LNCaP clone FGC (cell line): ENCODE measurements around the gene CCDC78.

ENCODE experiments used
- DNase-seq: peaks from one replicate; pipeline ENCODE4 v3.0.0-alpha.2; 2011; ENCODE audit warnings: low read depth
- H3K4me3 ChIP-seq: 2 replicates; pipeline ENCODE4 v1.5.1; 2011; ENCODE audit warnings: mild to moderate bottlenecking, low read depth, low read length, control low read depth
- CTCF ChIP-seq: IDR thresholded peaks from 2 replicates; pipeline ENCODE4 v1.5.1; 2012; ENCODE audit warnings: mild to moderate bottlenecking; ENCODE audit not compliant: control insufficient read depth, insufficient read depth; ENCODE audit errors: extremely low read depth

CCDC78 gene

GRCh38 chr16:741986-742629 is 15.9 kb upstream of the CCDC78 start:
- DNase-seq = no peak
- no peak for TF ChIP-seq CTCF

GRCh38 chr16:740764-741505 is 14.7 kb upstream of the CCDC78 start, which contains the start of gene CIAO3:
Gene CIAO3, minus strand, starts transcription at chr16:740997. Its CDS starts 12 bp downstream, at chr16:740985.
- peak within 1 kb of the TSS; percentile 95 for H3K4me3 ChIP-seq
- peak; percentile 65 for DNase-seq
- peak; percentile 97 for TF ChIP-seq CTCF

More at GRCh38 chr16:741986-742629, 15.9 kb upstream of the CCDC78 start:
- H3K4me3 ChIP-seq = no peak overlapping the region

GRCh38 chr16:740459-740763 is 14.2 kb upstream of the CCDC78 start:
- TF ChIP-seq CTCF = no peak
- no peak for DNase-seq
- peak overlapping the region; percentile 95 for H3K4me3 ChIP-seq

- no peak for TF ChIP-seq CTCF
- no peak for DNase-seq
- H3K4me3 ChIP-seq = peak overlapping the region; percentile 95
Measured at GRCh38 chr16:739560-740458, 13.6 kb upstream of the CCDC78 start.

GRCh38 chr16:736936-737481 is 10.8 kb upstream of the CCDC78 start:
- no peak for DNase-seq
- H3K4me3 ChIP-seq = no peak overlapping the region
- no peak for TF ChIP-seq CTCF

GRCh38 chr16:735982-736453 is 9.8 kb upstream of the CCDC78 start:
- no peak for DNase-seq
- no peak for TF ChIP-seq CTCF
- H3K4me3 ChIP-seq = no peak overlapping the region
